IMR-90 (cell line): ENCODE measurements around the gene RTL5. TPM values are rescaled to one million over a fixed set of nuclear protein-coding genes. Genes with fewer than 3 reads are reported as not detected.

Experiments
- ATAC-seq: fragments of 200-7000 bp; cut with Tn5 transposase; 2 replicates; pipeline ENCODE4 v1.9.1; 2020; ENCODE audit warnings: low read depth, mild to moderate bottlenecking, moderate library complexity
- BruUV-seq: library from RNA; stranded (reverse); fragments of 400-500 nt; replicated peaks from 2 replicates; lab custom pipeline; 2021; lab: Mats Ljungman, UMichigan
- CTCF ChIA-PET: fragments of 300-600 bp; formaldehyde crosslinking; extraction: SDS; loops from one replicate; lab custom pipeline; 2021; ENCODE audit warnings: antibody characterized with exemption; lab: Yijun Ruan, JAX
- POLR2A ChIA-PET: fragments of 300-600 bp; sonication (Branson Sonifier 250); formaldehyde crosslinking; loops from one replicate; lab custom pipeline; 2022; ENCODE audit warnings: antibody characterized with exemption; ENCODE audit not compliant: unreplicated experiment; lab: Charles Lee
- DNase-seq: peaks from one replicate; pipeline ENCODE4 v3.0.0; 2013
- H2AFZ ChIP-seq: replicated peaks from 2 replicates; pipeline ENCODE3; 2013; ENCODE audit warnings: low read length, mild to moderate bottlenecking; ENCODE audit not compliant: poor library complexity
- H2AK5ac ChIP-seq: 2 replicates; pipeline ENCODE4 v1.6.1; 2013; ENCODE audit warnings: low read depth, low read length, inconsistent platforms
- H2AK9ac ChIP-seq: replicated peaks from 2 replicates; pipeline ENCODE3; 2013; ENCODE audit warnings: mild to moderate bottlenecking, low read depth, low read length, moderate library complexity; ENCODE audit not compliant: poor library complexity
- H2BK120ac ChIP-seq: 2 replicates; pipeline ENCODE4 v1.6.1; 2013; ENCODE audit warnings: low read depth, low read length, inconsistent platforms
- H2BK15ac ChIP-seq: 3 replicates; pipeline ENCODE4 v1.6.1; 2013; ENCODE audit warnings: low read depth, low read length, inconsistent platforms
- H2BK20ac ChIP-seq: 2 replicates; pipeline ENCODE4 v1.6.1; 2013; ENCODE audit warnings: low read depth, mild to moderate bottlenecking, inconsistent platforms, low read length, moderate library complexity
- H2BK5ac ChIP-seq: 2 replicates; pipeline ENCODE4 v1.6.1; 2013; ENCODE audit warnings: mild to moderate bottlenecking, low read depth, low read length, inconsistent platforms; ENCODE audit not compliant: poor library complexity, severe bottlenecking
- H3K14ac ChIP-seq: replicated peaks from 2 replicates; pipeline ENCODE4 v1.6.1; 2013; ENCODE audit warnings: low read depth, low read length, inconsistent platforms
- H3K18ac ChIP-seq: 2 replicates; pipeline ENCODE4 v1.6.1; 2013; ENCODE audit warnings: low read depth, low read length, control low read depth
- H3K23ac ChIP-seq: 2 replicates; pipeline ENCODE4 v1.6.1; 2013; ENCODE audit warnings: low read depth, low read length, inconsistent platforms
- H3K27ac ChIP-seq: 2 replicates; pipeline ENCODE4 v1.5.1; 2013; ENCODE audit warnings: mild to moderate bottlenecking, control low read depth, low read length; ENCODE audit not compliant: insufficient read depth
- H3K27me3 ChIP-seq: 2 replicates; pipeline ENCODE4 v1.6.1; 2013; ENCODE audit warnings: low read length; ENCODE audit not compliant: control insufficient read depth, insufficient read depth
- H3K36me3 ChIP-seq: 2 replicates; pipeline ENCODE4 v1.6.1; 2013; ENCODE audit warnings: low read length, mixed read lengths; ENCODE audit not compliant: control insufficient read depth, insufficient read depth
- H3K4ac ChIP-seq: 2 replicates; pipeline ENCODE4 v1.6.1; 2013; ENCODE audit warnings: low read depth, low read length, inconsistent platforms
- H3K4me1 ChIP-seq: 2 replicates; pipeline ENCODE4 v1.6.1; 2013; ENCODE audit warnings: low read length, mixed read lengths; ENCODE audit not compliant: control insufficient read depth, insufficient read depth
- H3K4me2 ChIP-seq: 2 replicates; pipeline ENCODE4 v1.6.1; 2013; ENCODE audit warnings: low read depth, mild to moderate bottlenecking, control low read depth, low read length, moderate library complexity
- H3K4me3 ChIP-seq: 2 replicates; pipeline ENCODE4 v1.5.1; 2013; ENCODE audit warnings: low read depth, mild to moderate bottlenecking, control low read depth, low read length, moderate library complexity; ENCODE audit not compliant: insufficient read depth
- H3K56ac ChIP-seq: 2 replicates; pipeline ENCODE4 v1.6.1; 2013; ENCODE audit warnings: low read length, inconsistent platforms; ENCODE audit not compliant: insufficient read depth; ENCODE audit errors: extremely low read depth
- H3K79me1 ChIP-seq, 2 experiments: 2 replicates each; pipeline ENCODE4 v1.6.1; 2013; ENCODE audit warnings: low read length in 2 of 2, inconsistent platforms in 1 of 2, low read depth in 1 of 2
- H3K9ac ChIP-seq: 2 replicates; pipeline ENCODE4 v1.6.1; 2013; ENCODE audit warnings: low read depth, low read length, control low read depth
- H3K9me1 ChIP-seq: 2 replicates; pipeline ENCODE4 v1.6.1; 2013; ENCODE audit warnings: low read length, inconsistent platforms; ENCODE audit not compliant: insufficient read depth
- H3K9me3 ChIP-seq: 2 replicates; pipeline ENCODE4 v1.6.1; 2013; ENCODE audit warnings: low read length; ENCODE audit not compliant: control insufficient read depth, insufficient read depth
- H4K20me1 ChIP-seq: 2 replicates; pipeline ENCODE4 v1.6.1; 2013; ENCODE audit warnings: low read length, inconsistent platforms; ENCODE audit not compliant: insufficient read depth
- H4K5ac ChIP-seq: 2 replicates; pipeline ENCODE4 v1.6.1; 2013; ENCODE audit warnings: mild to moderate bottlenecking, low read depth, low read length, control low read depth
- H4K8ac ChIP-seq, 2 experiments: 2 replicates each; pipeline ENCODE4 v1.6.1; 2013; ENCODE audit warnings: low read depth in 2 of 2, low read length in 2 of 2, control low read depth in 1 of 2, inconsistent platforms in 1 of 2
- H4K91ac ChIP-seq: 2 replicates; pipeline ENCODE4 v1.6.1; 2013; ENCODE audit warnings: low read depth, low read length, inconsistent platforms; ENCODE audit not compliant: insufficient read depth
- BHLHE40 ChIP-seq: fragments of 150-350 bp; IDR thresholded peaks from 2 replicates; pipeline ENCODE4 v1.6.1; 2016; ENCODE audit warnings: mild to moderate bottlenecking, low read depth, low read length
- CEBPB ChIP-seq: IDR thresholded peaks from 2 replicates; pipeline ENCODE4 v1.6.1; 2012; ENCODE audit warnings: low read depth, low read length, improper control_type of control experiment
- CHD1 ChIP-seq: IDR thresholded peaks from 2 replicates; pipeline ENCODE4 v1.6.1; 2012; ENCODE audit warnings: low read depth, low read length, improper control_type of control experiment
- FOS ChIP-seq: fragments of 150-350 bp; IDR thresholded peaks from 2 replicates; pipeline ENCODE4 v1.6.1; 2016; ENCODE audit warnings: low read depth, low read length
- MAFK ChIP-seq: IDR thresholded peaks from 2 replicates; pipeline ENCODE4 v1.6.1; 2012; ENCODE audit warnings: low read depth, low read length, improper control_type of control experiment
- MAZ ChIP-seq: IDR thresholded peaks from 2 replicates; pipeline ENCODE4 v1.6.1; 2012; ENCODE audit warnings: low read depth, mild to moderate bottlenecking, low read length, improper control_type of control experiment, moderate library complexity, borderline replicate concordance
- MXI1 ChIP-seq: IDR thresholded peaks from 2 replicates; pipeline ENCODE4 v1.6.1; 2012; ENCODE audit warnings: low read depth, mild to moderate bottlenecking, low read length, moderate library complexity, borderline replicate concordance
- NFE2L2 ChIP-seq: fragments of 150-350 bp; IDR thresholded peaks from 2 replicates; pipeline ENCODE4 v1.6.1; 2016; ENCODE audit warnings: low read depth, mild to moderate bottlenecking, low read length
- POLR2A ChIP-seq: IDR thresholded peaks from 2 replicates; pipeline ENCODE4 v1.6.1; 2012; ENCODE audit warnings: mild to moderate bottlenecking, low read depth, low read length
- RAD21 ChIP-seq: IDR thresholded peaks from 2 replicates; pipeline ENCODE4 v1.6.1; 2012; ENCODE audit warnings: low read length, improper control_type of control experiment
- RCOR1 ChIP-seq: IDR thresholded peaks from 2 replicates; pipeline ENCODE4 v1.6.1; 2012; ENCODE audit warnings: mild to moderate bottlenecking, low read length, improper control_type of control experiment; ENCODE audit not compliant: insufficient replicate concordance
- RFX5 ChIP-seq: IDR thresholded peaks from 2 replicates; pipeline ENCODE4 v1.8.0; 2012; ENCODE audit warnings: low read depth, mild to moderate bottlenecking, low read length, moderate library complexity
- SMC3 ChIP-seq: fragments of 150-350 bp; IDR thresholded peaks from 2 replicates; pipeline ENCODE4 v1.6.1; 2016; ENCODE audit warnings: low read depth, mild to moderate bottlenecking, antibody characterized with exemption, low read length, moderate library complexity
- WGBS, 2 experiments: methylation state at CpG; one replicate each; pipeline versions ENCODE4 v1.1.5 to v1.1.7; 2013; ENCODE audit warnings: missing lambda C conversion rate in 2 of 2; ENCODE audit not compliant: insufficient read length in 1 of 2; ENCODE audit errors: extremely low coverage in 2 of 2; 5-methylcytosine and 5-hydroxymethylcytosine counted together
- dilution Hi-C: fragments of 300-500 bp; cut with HindIII; formaldehyde crosslinking; loops from one replicate; pipeline ENCODE4 v1.14.3; 2018; ENCODE audit warnings: low sequenced_read_pairs; ENCODE audit not compliant: unreplicated experiment
- in situ Hi-C: fragments of 300-500 bp; cut with MboI; formaldehyde crosslinking; loops from 3 replicates; pipeline ENCODE4 v1.14.3; 2019; ENCODE audit warnings: low sequenced_read_pairs, inconsistent platforms, mixed read lengths
- intact Hi-C: fragments of 100-400 bp; cut with micrococcal nuclease; formaldehyde crosslinking; loops from 2 replicates; pipeline ENCODE4 v1.10.0; 2022
- polyA plus RNA-seq, 3 experiments: library from polyadenylated mRNA; depleted of rRNA; stranded (reverse); fragments of >200 nt; gene quantifications; 2 replicates each; pipeline ENCODE4 v1.2.3, GENCODE V29; 2012; ENCODE audit warnings: low replicate concordance in 1 of 3
- total RNA-seq: library from RNA; depleted of rRNA; stranded (reverse); fragments of >200 nt; gene quantifications from 2 replicates; pipeline ENCODE4 v1.2.3, GENCODE V29; 2012
- TF ChIP-seq, protein P1 (sequence below): conservative IDR thresholded peaks from 2 replicates; pipeline ENCODE4 v1.5.1; 2012; ENCODE audit warnings: mild to moderate bottlenecking, low read depth, low read length, improper control_type of control experiment
- TF ChIP-seq, protein P2 (sequence below): fragments of 150-350 bp; IDR thresholded peaks from 2 replicates; pipeline ENCODE4 v1.6.1; 2017; ENCODE audit warnings: mild to moderate bottlenecking, antibody characterized with exemption, low read length, low read depth
- TF ChIP-seq, protein P3 (sequence below): fragments of 150-350 bp; IDR thresholded peaks from 2 replicates; pipeline ENCODE4 v1.6.1; 2016; ENCODE audit warnings: low read depth, mild to moderate bottlenecking, low read length, moderate library complexity, borderline replicate concordance

The RTL5 gene
- total and polyA plus RNA-seq, 2 of the 4 experiments (the other 2 are of a cell fraction): 0.90 to 2.5 TPM

DNA sequence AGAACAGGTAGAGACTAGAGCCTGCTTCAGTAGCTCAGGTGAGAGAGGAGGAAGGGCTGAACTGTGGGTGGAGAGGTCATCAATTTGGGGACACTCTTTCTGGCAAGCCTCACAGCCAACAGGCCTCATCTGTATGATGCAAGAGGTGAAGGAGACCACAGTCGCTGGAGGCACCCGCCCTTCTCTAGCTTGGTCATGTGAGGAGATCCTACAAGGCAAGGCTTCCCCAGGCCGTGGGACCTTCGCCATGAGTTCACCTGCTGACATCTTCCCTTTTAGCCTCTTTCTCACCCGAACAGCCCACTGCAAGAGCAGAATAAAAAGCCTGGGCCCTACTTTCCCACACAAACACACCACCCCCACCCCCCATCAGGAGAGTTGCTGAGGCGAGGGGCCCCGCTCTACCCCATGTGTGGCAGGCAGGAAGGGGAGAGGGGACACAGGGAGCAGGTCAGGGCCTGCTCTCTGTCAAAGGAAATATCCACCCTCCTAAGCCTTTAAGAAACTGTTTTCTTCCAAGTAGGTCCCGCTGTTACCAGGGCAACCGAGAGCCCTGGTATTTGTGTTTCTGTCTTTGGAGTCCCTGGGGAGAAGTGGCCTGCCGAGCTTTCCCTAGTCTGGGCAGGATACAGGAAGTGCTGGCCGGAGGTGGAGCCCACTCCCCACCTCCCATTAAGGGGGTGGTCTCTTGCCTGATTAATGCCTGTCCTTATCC is 8.1 kb downstream of the RTL5 start:
- POLR2A ChIA-PET: no interaction called here
- TF ChIP-seq RAD21 (no peak), RFX5 (no peak), MAFK (no peak), CEBPB (no peak), MAZ (no peak), FOS (no peak), MXI1 (no peak), CHD1 (no peak), POLR2A (no peak), NFE2L2 (no peak), RCOR1 (no peak), BHLHE40 (no peak), SMC3 (no peak)
- TF ChIP-seq, protein P1, sequence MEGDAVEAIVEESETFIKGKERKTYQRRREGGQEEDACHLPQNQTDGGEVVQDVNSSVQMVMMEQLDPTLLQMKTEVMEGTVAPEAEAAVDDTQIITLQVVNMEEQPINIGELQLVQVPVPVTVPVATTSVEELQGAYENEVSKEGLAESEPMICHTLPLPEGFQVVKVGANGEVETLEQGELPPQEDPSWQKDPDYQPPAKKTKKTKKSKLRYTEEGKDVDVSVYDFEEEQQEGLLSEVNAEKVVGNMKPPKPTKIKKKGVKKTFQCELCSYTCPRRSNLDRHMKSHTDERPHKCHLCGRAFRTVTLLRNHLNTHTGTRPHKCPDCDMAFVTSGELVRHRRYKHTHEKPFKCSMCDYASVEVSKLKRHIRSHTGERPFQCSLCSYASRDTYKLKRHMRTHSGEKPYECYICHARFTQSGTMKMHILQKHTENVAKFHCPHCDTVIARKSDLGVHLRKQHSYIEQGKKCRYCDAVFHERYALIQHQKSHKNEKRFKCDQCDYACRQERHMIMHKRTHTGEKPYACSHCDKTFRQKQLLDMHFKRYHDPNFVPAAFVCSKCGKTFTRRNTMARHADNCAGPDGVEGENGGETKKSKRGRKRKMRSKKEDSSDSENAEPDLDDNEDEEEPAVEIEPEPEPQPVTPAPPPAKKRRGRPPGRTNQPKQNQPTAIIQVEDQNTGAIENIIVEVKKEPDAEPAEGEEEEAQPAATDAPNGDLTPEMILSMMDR: no peak
- TF ChIP-seq, protein P2, sequence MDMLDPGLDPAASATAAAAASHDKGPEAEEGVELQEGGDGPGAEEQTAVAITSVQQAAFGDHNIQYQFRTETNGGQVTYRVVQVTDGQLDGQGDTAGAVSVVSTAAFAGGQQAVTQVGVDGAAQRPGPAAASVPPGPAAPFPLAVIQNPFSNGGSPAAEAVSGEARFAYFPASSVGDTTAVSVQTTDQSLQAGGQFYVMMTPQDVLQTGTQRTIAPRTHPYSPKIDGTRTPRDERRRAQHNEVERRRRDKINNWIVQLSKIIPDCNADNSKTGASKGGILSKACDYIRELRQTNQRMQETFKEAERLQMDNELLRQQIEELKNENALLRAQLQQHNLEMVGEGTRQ: no peak
- TF ChIP-seq, protein P3, sequence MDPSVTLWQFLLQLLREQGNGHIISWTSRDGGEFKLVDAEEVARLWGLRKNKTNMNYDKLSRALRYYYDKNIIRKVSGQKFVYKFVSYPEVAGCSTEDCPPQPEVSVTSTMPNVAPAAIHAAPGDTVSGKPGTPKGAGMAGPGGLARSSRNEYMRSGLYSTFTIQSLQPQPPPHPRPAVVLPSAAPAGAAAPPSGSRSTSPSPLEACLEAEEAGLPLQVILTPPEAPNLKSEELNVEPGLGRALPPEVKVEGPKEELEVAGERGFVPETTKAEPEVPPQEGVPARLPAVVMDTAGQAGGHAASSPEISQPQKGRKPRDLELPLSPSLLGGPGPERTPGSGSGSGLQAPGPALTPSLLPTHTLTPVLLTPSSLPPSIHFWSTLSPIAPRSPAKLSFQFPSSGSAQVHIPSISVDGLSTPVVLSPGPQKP: no peak
- ATAC-seq (no peak), DNase-seq (peak; percentile 5)
- Histone ChIP-seq H2BK5ac (no peak overlapping the region), H4K8ac (no peak overlapping the region), H3K4me1 (peaks cover 7% of the 10 kb centered on the region; the same call in 1 of the 2 replicates), H3K56ac (no peak overlapping the region), H3K79me1 (no peaks in the 10 kb centered on the region), H2AFZ (no peak overlapping the region), H3K9ac (no peak overlapping the region), H2AK5ac (no peak overlapping the region), H4K91ac (no peak overlapping the region), H2BK15ac (no peak overlapping the region), H3K23ac (no peak overlapping the region), H3K27ac (no peak overlapping the region), H3K4me2 (no peak overlapping the region), H2BK120ac (no peak overlapping the region), H3K14ac (no peak overlapping the region), H3K27me3 (peaks cover 43% of the 10 kb centered on the region), H2AK9ac (no peak overlapping the region), H3K9me3 (no peaks in the 10 kb centered on the region), H3K4me3 (no peak overlapping the region), H3K4ac (no peak overlapping the region), H4K20me1 (no peaks in the 10 kb centered on the region), H2BK20ac (no peak overlapping the region), H3K18ac (no peak overlapping the region), H4K5ac (no peak overlapping the region), H3K9me1 (no peaks in the 10 kb centered on the region), H3K36me3 (no peaks in the 10 kb centered on the region)
- 30% methylated on average over 2 of the region's 11 CpGs; no CpG with 5 or more reads in 1 of the 2 experiments for WGBS, 2 experiments
- dilution Hi-C loops: no loop called here
- CTCF ChIA-PET: no interaction called here
- intact Hi-C loops: no loop called here
- in situ Hi-C loops: no loop called here
- no TSS peak for BruUV-seq
